Measurements from ENCODE around the gene LRRK1. TPM values are rescaled to one million over a fixed set of nuclear protein-coding genes. Genes with fewer than 3 reads are reported as not detected.

The LRRK1 gene
- total and polyA plus RNA-seq, 4 donors, result 5.0 to 5.3 (median 5.2) TPM

GRCh38 chr15:101009176-101009575, 90.0 kb downstream of the LRRK1 start:
- H3K27ac ChIP-seq (ENCODE audit: low read depth, low read length), result no peak overlapping the region
- no peak overlapping the region for H3K4me3 ChIP-seq (ENCODE audit: low read depth, low read length)
- H3K27me3 ChIP-seq (ENCODE audit: control insufficient read depth, insufficient read depth, low read length), result peaks cover 6% of the 10 kb centered on the region
- DNase-seq (ENCODE audit: low read depth in 4 of 6, low spot score in 6 of 6), result no peak
- H3K36me3 ChIP-seq (ENCODE audit: control insufficient read depth, insufficient read depth, low read length), result no peaks in the 10 kb centered on the region
- peaks cover 28% of the 10 kb centered on the region for H3K4me1 ChIP-seq (ENCODE audit: control insufficient read depth, insufficient read depth, low read length)
- WGBS (ENCODE audit: insufficient coverage), result 94% methylated on average over 2 of the region's 2 CpGs
- H3K9me3 ChIP-seq (ENCODE audit: control insufficient read depth, insufficient read depth, low read length), result no peaks in the 10 kb centered on the region

DNA sequence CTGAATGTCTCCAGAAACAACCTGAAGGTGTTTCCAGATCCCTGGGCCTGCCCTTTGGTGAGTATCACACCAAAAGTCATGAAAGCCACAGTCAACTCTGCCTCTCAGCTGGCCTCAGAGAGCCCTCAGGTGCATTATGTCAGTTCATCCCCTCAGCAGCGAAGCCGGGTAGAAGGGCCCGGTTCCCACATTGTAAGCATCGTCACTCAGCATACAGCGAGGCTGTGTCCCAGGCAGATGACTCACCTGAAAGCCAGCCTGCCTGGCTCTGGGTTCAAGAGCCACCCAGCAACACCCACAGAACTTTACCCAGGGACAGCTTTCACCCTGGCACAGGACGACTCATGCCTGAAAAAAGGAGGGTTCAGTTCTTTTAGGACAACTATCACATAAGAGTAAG, 91.6 kb downstream of the LRRK1 start:
- Histone ChIP-seq H3K27ac (ENCODE audit: low read depth, low read length) (no peak overlapping the region), H3K4me1 (ENCODE audit: control insufficient read depth, insufficient read depth, low read length) (peaks cover 41% of the 10 kb centered on the region), H3K9me3 (ENCODE audit: control insufficient read depth, insufficient read depth, low read length) (no peaks in the 10 kb centered on the region), H3K27me3 (ENCODE audit: control insufficient read depth, insufficient read depth, low read length) (peaks cover 6% of the 10 kb centered on the region), H3K36me3 (ENCODE audit: control insufficient read depth, insufficient read depth, low read length) (no peaks in the 10 kb centered on the region), H3K4me3 (ENCODE audit: low read depth, low read length) (no peak overlapping the region)
- DNase-seq (ENCODE audit: low read depth in 4 of 6, low spot score in 6 of 6), result no peak
- 96% methylated on average over 5 of the region's 6 CpGs for WGBS (ENCODE audit: insufficient coverage)

DNA sequence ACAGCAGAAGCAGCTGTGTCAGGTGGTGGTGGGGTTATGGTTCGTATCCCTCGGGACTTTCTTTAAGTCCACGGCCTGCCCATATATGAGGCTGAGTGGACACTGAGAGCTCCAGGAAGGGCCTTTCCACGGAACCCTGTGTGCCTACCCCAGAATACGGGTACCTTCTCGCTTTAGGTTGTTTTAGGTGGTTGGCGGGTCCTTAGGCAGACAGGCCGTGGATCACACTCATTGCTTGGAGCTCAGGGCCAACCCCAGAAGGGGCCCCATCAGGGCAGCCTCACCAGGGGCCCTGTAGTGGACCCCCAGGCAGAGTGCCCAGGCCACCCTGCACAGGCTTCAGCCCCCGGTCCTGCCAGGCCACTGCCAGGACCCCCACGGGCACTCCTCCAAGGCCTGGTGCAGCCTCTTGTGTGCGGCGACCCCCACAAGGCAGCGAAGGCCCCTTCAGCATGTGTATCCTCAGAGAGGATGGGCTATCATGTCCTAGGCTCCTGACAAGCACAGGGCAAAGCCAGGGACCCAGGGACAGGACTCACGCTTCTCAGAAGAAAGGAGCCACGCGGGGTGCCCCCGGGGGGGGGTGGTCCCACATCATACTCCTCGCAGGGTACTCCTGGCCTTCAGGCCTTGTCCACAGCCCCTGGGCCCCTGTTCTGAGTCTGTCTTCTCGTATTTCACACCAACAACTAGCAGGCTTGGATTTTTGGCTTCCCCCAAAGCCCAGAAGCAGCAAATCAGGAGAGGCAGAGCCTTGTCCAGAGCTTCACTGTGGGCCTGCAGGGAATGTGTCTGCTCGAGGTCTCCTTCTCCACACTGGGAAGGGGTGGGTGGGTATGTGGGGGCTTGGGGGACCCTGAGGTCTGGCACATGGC, 93.4 kb downstream of the LRRK1 start:
- WGBS (ENCODE audit: insufficient coverage), result 83% methylated on average over 16 of the region's 20 CpGs
- Histone ChIP-seq H3K4me1 (ENCODE audit: control insufficient read depth, insufficient read depth, low read length) (peaks cover 37% of the 10 kb centered on the region), H3K4me3 (ENCODE audit: low read depth, low read length) (no peak overlapping the region), H3K27ac (ENCODE audit: low read depth, low read length) (no peak overlapping the region), H3K36me3 (ENCODE audit: control insufficient read depth, insufficient read depth, low read length) (no peaks in the 10 kb centered on the region), H3K27me3 (ENCODE audit: control insufficient read depth, insufficient read depth, low read length) (peaks cover 5% of the 10 kb centered on the region), H3K9me3 (ENCODE audit: control insufficient read depth, insufficient read depth, low read length) (no peaks in the 10 kb centered on the region)
- DNase-seq (ENCODE audit: low read depth in 4 of 6, low spot score in 6 of 6), result no peak

GRCh38 chr15:101013201-101013550, 94.0 kb downstream of the LRRK1 start:
- WGBS (ENCODE audit: insufficient coverage), result 92% methylated on average over 10 of the region's 10 CpGs
- H3K36me3 ChIP-seq (ENCODE audit: control insufficient read depth, insufficient read depth, low read length), result no peaks in the 10 kb centered on the region
- H3K27ac ChIP-seq (ENCODE audit: low read depth, low read length), result no peak overlapping the region
- H3K4me1 ChIP-seq (ENCODE audit: control insufficient read depth, insufficient read depth, low read length), result peaks cover 31% of the 10 kb centered on the region
- no peaks in the 10 kb centered on the region for H3K9me3 ChIP-seq (ENCODE audit: control insufficient read depth, insufficient read depth, low read length)
- H3K27me3 ChIP-seq (ENCODE audit: control insufficient read depth, insufficient read depth, low read length), result peaks cover 4% of the 10 kb centered on the region
- DNase-seq (ENCODE audit: low read depth in 4 of 6, low spot score in 6 of 6), result no peak
- no peak overlapping the region for H3K4me3 ChIP-seq (ENCODE audit: low read depth, low read length)

GRCh38 chr15:101013769-101014675, 94.9 kb downstream of the LRRK1 start:
- Histone ChIP-seq H3K36me3 (ENCODE audit: control insufficient read depth, insufficient read depth, low read length) (no peaks in the 10 kb centered on the region), H3K27me3 (ENCODE audit: control insufficient read depth, insufficient read depth, low read length) (no peaks in the 10 kb centered on the region), H3K4me1 (ENCODE audit: control insufficient read depth, insufficient read depth, low read length) (peaks cover 23% of the 10 kb centered on the region), H3K27ac (ENCODE audit: low read depth, low read length) (no peak overlapping the region), H3K4me3 (ENCODE audit: low read depth, low read length) (no peak overlapping the region), H3K9me3 (ENCODE audit: control insufficient read depth, insufficient read depth, low read length) (no peaks in the 10 kb centered on the region)
- 53% methylated on average over 11 of the region's 21 CpGs for WGBS (ENCODE audit: insufficient coverage)
- DNase-seq (ENCODE audit: low read depth in 4 of 6, low spot score in 6 of 6), result peak in 1 of 6 donors; percentile 79

DNA sequence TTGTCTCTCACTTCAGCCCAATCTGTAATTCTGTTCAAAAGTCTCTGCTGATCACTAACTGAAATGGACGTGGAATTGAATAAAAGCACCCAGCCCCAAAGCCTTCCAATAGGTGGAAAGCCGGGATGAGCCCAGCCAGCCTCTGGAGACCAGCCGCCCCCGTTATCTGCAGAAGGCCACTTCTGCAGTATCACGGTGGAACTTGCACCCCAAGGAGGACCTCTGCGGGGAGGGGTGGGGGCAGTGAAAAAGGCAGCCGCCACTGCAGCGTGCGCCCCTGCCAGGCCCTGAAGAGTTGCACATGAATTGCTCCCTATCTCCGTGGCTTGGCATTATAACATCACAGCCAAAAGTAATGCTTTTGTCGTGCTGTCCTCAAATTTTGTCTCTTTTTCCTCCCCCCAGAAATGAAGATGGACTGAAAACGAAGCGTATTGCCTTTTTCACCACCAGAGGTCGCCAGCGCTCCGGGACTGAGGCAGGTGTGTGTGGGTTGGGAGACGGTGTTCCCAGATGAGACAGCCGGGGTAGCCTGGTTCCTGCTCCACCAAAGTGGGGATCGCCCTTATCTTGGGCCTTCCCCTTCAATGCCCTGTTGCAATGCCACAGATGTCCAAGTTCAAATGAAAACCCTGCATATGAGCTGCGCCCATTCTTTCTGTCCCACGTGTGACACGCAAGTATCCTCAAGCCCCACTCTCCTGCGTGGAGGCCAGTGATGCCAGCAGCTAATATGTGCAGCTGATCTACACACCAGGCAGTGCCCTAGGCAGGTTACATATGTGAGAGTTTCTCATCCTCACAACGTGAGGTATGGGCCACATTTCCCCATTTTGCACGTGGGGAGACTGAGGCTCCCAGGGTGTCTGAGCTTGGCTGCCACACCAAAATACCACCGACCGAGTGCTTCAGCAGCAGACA, 96.0 kb downstream of the LRRK1 start:
- WGBS (ENCODE audit: insufficient coverage), result 51% methylated on average over 15 of the region's 27 CpGs
- H3K27me3 ChIP-seq (ENCODE audit: control insufficient read depth, insufficient read depth, low read length), result no peaks in the 10 kb centered on the region
- H3K27ac ChIP-seq (ENCODE audit: low read depth, low read length), result no peak overlapping the region
- peak in 5 of 6 donors; percentile 60 to 94 (median 70) for DNase-seq (ENCODE audit: low read depth in 4 of 6, low spot score in 6 of 6)
- H3K9me3 ChIP-seq (ENCODE audit: control insufficient read depth, insufficient read depth, low read length), result no peaks in the 10 kb centered on the region
- no peaks in the 10 kb centered on the region for H3K36me3 ChIP-seq (ENCODE audit: control insufficient read depth, insufficient read depth, low read length)
- no peak overlapping the region for H3K4me3 ChIP-seq (ENCODE audit: low read depth, low read length)
- H3K4me1 ChIP-seq (ENCODE audit: control insufficient read depth, insufficient read depth, low read length), result peaks cover 23% of the 10 kb centered on the region

DNA sequence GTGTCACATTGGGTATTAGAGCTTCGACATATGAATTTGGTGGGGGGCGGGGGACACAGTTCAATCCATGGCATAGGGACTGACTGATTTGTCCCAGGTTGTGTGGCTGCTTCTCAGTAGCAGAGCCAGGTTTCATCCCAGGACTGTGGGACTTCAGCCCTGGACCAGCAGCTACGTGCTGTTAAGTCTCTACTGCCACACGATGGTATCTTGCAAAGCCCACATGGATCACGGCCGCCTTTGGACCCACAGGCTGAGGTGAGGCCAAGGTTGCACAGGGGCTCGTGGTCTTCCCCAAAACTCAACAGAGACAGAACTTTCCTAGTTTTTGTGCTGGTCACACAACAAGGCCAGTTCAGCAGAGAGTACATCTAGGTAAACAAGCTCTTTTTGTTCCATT, 97.4 kb downstream of the LRRK1 start:
- DNase-seq (ENCODE audit: low read depth in 4 of 6, low spot score in 6 of 6), result no peak
- Histone ChIP-seq H3K36me3 (ENCODE audit: control insufficient read depth, insufficient read depth, low read length) (no peaks in the 10 kb centered on the region), H3K4me3 (ENCODE audit: low read depth, low read length) (no peak overlapping the region), H3K27ac (ENCODE audit: low read depth, low read length) (no peak overlapping the region), H3K27me3 (ENCODE audit: control insufficient read depth, insufficient read depth, low read length) (no peaks in the 10 kb centered on the region), H3K9me3 (ENCODE audit: control insufficient read depth, insufficient read depth, low read length) (no peaks in the 10 kb centered on the region), H3K4me1 (ENCODE audit: control insufficient read depth, insufficient read depth, low read length) (peaks cover 23% of the 10 kb centered on the region)
- 97% methylated on average over 7 of the region's 7 CpGs for WGBS (ENCODE audit: insufficient coverage)

GRCh38 chr15:101017093-101017754, 98.1 kb downstream of the LRRK1 start:
- WGBS (ENCODE audit: insufficient coverage), result 82% methylated on average over 15 of the region's 18 CpGs
- Histone ChIP-seq H3K4me1 (ENCODE audit: control insufficient read depth, insufficient read depth, low read length) (peaks cover 23% of the 10 kb centered on the region), H3K36me3 (ENCODE audit: control insufficient read depth, insufficient read depth, low read length) (no peaks in the 10 kb centered on the region), H3K4me3 (ENCODE audit: low read depth, low read length) (no peak overlapping the region), H3K9me3 (ENCODE audit: control insufficient read depth, insufficient read depth, low read length) (no peaks in the 10 kb centered on the region), H3K27me3 (ENCODE audit: control insufficient read depth, insufficient read depth, low read length) (no peaks in the 10 kb centered on the region), H3K27ac (ENCODE audit: low read depth, low read length) (no peak overlapping the region)
- no peak for DNase-seq (ENCODE audit: low read depth in 4 of 6, low spot score in 6 of 6)

DNA sequence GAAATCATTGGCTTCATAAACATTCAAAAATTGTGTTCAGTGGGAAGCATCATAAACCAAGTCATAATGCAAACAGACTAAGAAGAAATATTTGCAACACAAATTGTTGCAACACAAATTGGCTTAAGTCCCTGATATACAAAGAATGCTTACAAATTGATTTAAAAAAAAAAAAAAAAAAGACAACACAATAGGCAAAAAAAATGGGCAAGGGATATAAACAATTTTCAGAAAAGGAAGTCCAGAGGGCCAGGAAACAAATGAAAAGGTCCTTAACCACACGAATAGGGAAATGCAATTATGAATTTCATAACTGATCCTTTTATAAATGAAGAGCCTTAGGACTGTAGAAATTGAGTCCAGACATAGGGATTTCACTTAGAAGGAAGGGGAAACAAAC, 98.9 kb downstream of the LRRK1 start:
- no peak overlapping the region for H3K27ac ChIP-seq (ENCODE audit: low read depth, low read length)
- H3K27me3 ChIP-seq (ENCODE audit: control insufficient read depth, insufficient read depth, low read length), result no peaks in the 10 kb centered on the region
- no peak overlapping the region for H3K4me3 ChIP-seq (ENCODE audit: low read depth, low read length)
- H3K4me1 ChIP-seq (ENCODE audit: control insufficient read depth, insufficient read depth, low read length), result peaks cover 24% of the 10 kb centered on the region
- H3K36me3 ChIP-seq (ENCODE audit: control insufficient read depth, insufficient read depth, low read length), result no peaks in the 10 kb centered on the region
- no CpG with 5 or more reads among the region's 1 CpG for WGBS (ENCODE audit: insufficient coverage)
- no peak for DNase-seq (ENCODE audit: low read depth in 4 of 6, low spot score in 6 of 6)
- no peaks in the 10 kb centered on the region for H3K9me3 ChIP-seq (ENCODE audit: control insufficient read depth, insufficient read depth, low read length)
